Common myeloid progenitor, CD34-positive (primary cell): Measurements from ENCODE around the gene ACTBL2.

Source experiments
- CTCF ChIA-PET: fragments of 350-600 bp; sonication (Branson Sonifier 250); formaldehyde crosslinking; loops from one replicate; lab custom pipeline; 2021; ENCODE audit warnings: antibody characterized with exemption; lab: Charles Lee
- POLR2A ChIA-PET: fragments of 350-600 bp; sonication (Branson Sonifier 250); formaldehyde crosslinking; loops from one replicate; lab custom pipeline; 2021; ENCODE audit warnings: antibody characterized with exemption; lab: Charles Lee
- DNase-seq, 3 donors: peaks; one replicate each; pipeline versions ENCODE4 v3.0.0 to v3.0.0-alpha.2; 2013
- H3K27ac ChIP-seq, 2 experiments: 1 replicate in 1 of 2; 2 replicates in 1 of 2; pipeline ENCODE4 v1.7.0; 2013; ENCODE audit warnings: inconsistent platforms in 2 of 2, low read length in 2 of 2, mild to moderate bottlenecking in 2 of 2, low read depth in 1 of 2, moderate library complexity in 1 of 2; ENCODE audit not compliant: severe bottlenecking in 2 of 2, insufficient read depth in 1 of 2, poor library complexity in 1 of 2
- H3K27me3 ChIP-seq, 5 experiments: replicated peaks in 2 of 5; 1 replicate in 3 of 5; 2 replicates in 2 of 5; pipeline versions ENCODE4 v1.6.1 to v1.7.0; 2013; ENCODE audit warnings: low read length in 4 of 5, mild to moderate bottlenecking in 2 of 5, moderate library complexity in 2 of 5, inconsistent platforms in 1 of 5; ENCODE audit not compliant: insufficient read depth in 5 of 5, control insufficient read depth in 4 of 5
- H3K36me3 ChIP-seq, 4 experiments: 1 replicate in 2 of 4; 2 replicates in 2 of 4; pipeline versions ENCODE4 v1.6.1 to v1.7.0; 2013; ENCODE audit warnings: low read length in 3 of 4, control low read depth in 1 of 4, mild to moderate bottlenecking in 1 of 4; ENCODE audit not compliant: control insufficient read depth in 4 of 4, insufficient read depth in 4 of 4
- H3K4me1 ChIP-seq, 4 experiments: 1 replicate in 3 of 4; 2 replicates in 1 of 4; pipeline versions ENCODE4 v1.6.1 to v1.7.1; 2013; ENCODE audit warnings: low read length in 3 of 4, mild to moderate bottlenecking in 3 of 4, control low read depth in 1 of 4, inconsistent platforms in 1 of 4, moderate library complexity in 1 of 4; ENCODE audit not compliant: control insufficient read depth in 4 of 4, insufficient read depth in 4 of 4; ENCODE audit errors: control extremely low read depth in 1 of 4
- H3K4me3 ChIP-seq, 7 experiments: 1 replicate in 4 of 7; 2 replicates in 3 of 7; pipeline versions ENCODE4 v1.5.1 to v1.7.0; 2013; ENCODE audit warnings: mild to moderate bottlenecking in 7 of 7, low read length in 6 of 7, moderate library complexity in 6 of 7, inconsistent platforms in 2 of 7, low read depth in 2 of 7, control low read depth in 1 of 7; ENCODE audit not compliant: insufficient read depth in 4 of 7, control insufficient read depth in 1 of 7; ENCODE audit errors: extremely low read depth in 1 of 7
- H3K9me3 ChIP-seq, 5 experiments: 1 replicate in 4 of 5; 2 replicates in 1 of 5; pipeline versions ENCODE4 v1.6.1 to v1.7.1; 2013; ENCODE audit warnings: low read length in 4 of 5, mild to moderate bottlenecking in 2 of 5, inconsistent platforms in 1 of 5, low read depth in 1 of 5, moderate library complexity in 1 of 5; ENCODE audit not compliant: control insufficient read depth in 4 of 5, insufficient read depth in 2 of 5; ENCODE audit errors: control extremely low read depth in 1 of 5
- WGBS: methylation state at CpG from one replicate; pipeline ENCODE4 v1.1.5; 2013; ENCODE audit not compliant: insufficient coverage; 5-methylcytosine and 5-hydroxymethylcytosine counted together

The ACTBL2 gene

GRCh38 chr5:57456531-57457135 lies 26.0 kb downstream of the ACTBL2 start:
- POLR2A ChIA-PET = no interaction called here
- no peak overlapping the region for H3K27ac ChIP-seq
- CTCF ChIA-PET = no interaction called here
- no peaks in the 10 kb centered on the region for H3K36me3 ChIP-seq
- peaks cover 0 to 9% (median 6%) of the 10 kb centered on the region in 4 experiments for H3K4me1 ChIP-seq
- no peaks in the 10 kb centered on the region for H3K9me3 ChIP-seq
- no peak overlapping the region for H3K4me3 ChIP-seq
- 98% methylated on average over 4 of the region's 5 CpGs for WGBS
- no peaks in the 10 kb centered on the region for H3K27me3 ChIP-seq
- no peak for DNase-seq

GRCh38 chr5:57455511-57456455 lies 26.8 kb downstream of the ACTBL2 start:
- ChIA-PET POLR2A (no interaction called here), CTCF (no interaction called here)
- H3K27ac ChIP-seq = no peak overlapping the region
- H3K4me1 ChIP-seq = peaks cover 0 to 14% (median 13%) of the 10 kb centered on the region in 4 experiments
- H3K27me3 ChIP-seq = no peaks in the 10 kb centered on the region
- WGBS = 93% methylated on average over 9 of the region's 16 CpGs
- no peak overlapping the region for H3K4me3 ChIP-seq
- no peaks in the 10 kb centered on the region for H3K9me3 ChIP-seq
- DNase-seq = no peak
- H3K36me3 ChIP-seq = no peaks in the 10 kb centered on the region

DNA sequence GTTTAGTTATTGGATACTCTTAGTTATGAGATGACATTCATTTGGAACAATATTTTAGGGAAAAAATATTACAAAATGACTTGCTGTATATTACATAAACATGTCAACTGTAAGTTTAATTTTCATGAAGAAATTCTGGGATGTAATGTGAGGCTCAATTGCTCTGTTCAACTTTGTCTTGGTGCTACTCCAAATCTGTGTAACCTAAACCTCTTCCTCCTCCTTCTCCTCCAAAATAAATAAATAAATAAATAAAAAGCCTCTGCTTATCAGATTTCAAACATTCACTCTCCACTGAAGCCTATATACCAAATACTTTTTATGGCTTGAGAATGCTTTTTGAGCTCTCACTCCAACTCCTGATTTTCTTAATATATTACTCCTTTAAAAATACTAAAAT lies 27.7 kb downstream of the ACTBL2 start:
- DNase-seq = no peak
- CTCF ChIA-PET = no interaction called here

DNA sequence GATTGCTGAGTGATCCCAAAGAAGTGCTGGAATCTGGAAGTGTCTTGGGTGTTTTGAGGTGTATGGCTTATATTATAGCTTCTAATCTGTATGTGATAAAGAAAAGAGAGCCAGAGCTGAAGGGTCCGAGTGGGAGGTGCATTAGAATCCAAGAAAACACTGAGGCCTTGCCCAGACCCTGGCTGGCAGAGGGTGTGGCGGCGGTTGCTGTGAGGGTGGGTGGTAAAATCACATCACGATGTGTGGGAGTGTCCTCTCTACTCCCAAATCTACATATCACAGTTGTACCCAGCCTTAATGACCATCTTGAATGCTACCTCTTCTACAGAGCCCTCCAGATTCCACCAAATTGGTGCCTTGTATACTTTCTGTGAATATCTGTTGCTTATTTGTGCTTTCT lies 28.9 kb downstream of the ACTBL2 start:
- no peak overlapping the region for H3K27ac ChIP-seq
- H3K4me3 ChIP-seq = no peak overlapping the region
- ChIA-PET CTCF (interaction anchor here (1.7 kb wide), 1 partner anchor 45 kb away, joined by 4 read pairs; no protein-coding TSS in a partner anchor), POLR2A (no interaction called here)
- no peaks in the 10 kb centered on the region for H3K27me3 ChIP-seq
- 100% methylated on average over 1 of the region's 4 CpGs for WGBS
- H3K36me3 ChIP-seq = no peaks in the 10 kb centered on the region
- H3K9me3 ChIP-seq = no peaks in the 10 kb centered on the region
- no peak for DNase-seq
- H3K4me1 ChIP-seq = peaks cover 0 to 14% (median 13%) of the 10 kb centered on the region in 4 experiments

More for the DNA sequence above, 27.7 kb downstream of the ACTBL2 start:
- no peaks in the 10 kb centered on the region for H3K36me3 ChIP-seq
- peaks cover 0 to 14% (median 13%) of the 10 kb centered on the region in 4 experiments for H3K4me1 ChIP-seq
- no peak overlapping the region for H3K4me3 ChIP-seq
- H3K9me3 ChIP-seq = no peaks in the 10 kb centered on the region
- POLR2A ChIA-PET = no interaction called here
- no peaks in the 10 kb centered on the region for H3K27me3 ChIP-seq
- no peak overlapping the region for H3K27ac ChIP-seq

DNA sequence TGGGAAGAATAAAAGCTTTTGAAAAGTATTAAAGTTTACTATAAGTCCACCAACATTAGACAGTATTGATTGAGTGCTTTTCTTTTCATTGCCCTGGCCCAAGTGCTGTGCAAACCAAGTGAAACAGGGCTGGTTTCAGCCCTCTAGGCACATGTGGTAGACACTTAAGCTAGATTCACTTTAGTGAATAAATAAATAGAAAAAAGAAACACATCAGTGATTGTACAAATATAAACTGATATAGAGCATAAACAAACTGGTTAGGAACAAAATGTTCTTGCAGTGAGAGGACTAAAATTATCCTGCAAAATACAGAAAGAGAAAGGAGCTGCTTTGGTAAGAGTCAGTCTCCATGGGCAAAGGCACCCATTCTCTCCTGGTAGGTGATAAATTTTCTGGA lies 29.7 kb downstream of the ACTBL2 start:
- Histone ChIP-seq H3K4me1 (peaks cover 0 to 14% (median 13%) of the 10 kb centered on the region in 4 experiments), H3K27me3 (no peaks in the 10 kb centered on the region), H3K4me3 (no peak overlapping the region), H3K9me3 (no peaks in the 10 kb centered on the region), H3K36me3 (no peaks in the 10 kb centered on the region), H3K27ac (no peak overlapping the region)
- POLR2A ChIA-PET = no interaction called here
- CTCF ChIA-PET = interaction anchor here (1.7 kb wide), 1 partner anchor 45 kb away, joined by 4 read pairs; no protein-coding TSS in a partner anchor
- no peak for DNase-seq

- WGBS = 26% methylated on average over 3 of the region's 4 CpGs
- ChIA-PET POLR2A (no interaction called here), CTCF (no interaction called here)
- H3K27me3 ChIP-seq = no peaks in the 10 kb centered on the region
- no peak overlapping the region for H3K4me3 ChIP-seq
- H3K4me1 ChIP-seq = peaks cover 0 to 14% (median 13%) of the 10 kb centered on the region in 4 experiments
- H3K36me3 ChIP-seq = no peaks in the 10 kb centered on the region
- H3K9me3 ChIP-seq = no peaks in the 10 kb centered on the region
- H3K27ac ChIP-seq = no peak overlapping the region
- DNase-seq = peak in 2 of 3 donors; percentile 58 to 70
These were observed 31.4 kb downstream of the ACTBL2 start for GRCh38 chr5:57450991-57451876.
